Colonic mucosa (tissue), 4 donors: Measurements from ENCODE around the gene EMC9. TPM values are rescaled to one million over a fixed set of nuclear protein-coding genes. Genes with fewer than 3 reads are reported as not detected.

ENCODE experiments used
- DNase-seq: peaks from one replicate; pipeline ENCODE4 v3.0.0-alpha.2; 2020
- H3K27ac ChIP-seq: fragments of 200-600 bp; one replicate; pipeline ENCODE4 v1.8.0; 2021
- H3K27me3 ChIP-seq: fragments of 200-600 bp; one replicate; pipeline ENCODE4 v1.8.0; 2021
- H3K36me3 ChIP-seq: fragments of 200-600 bp; one replicate; pipeline ENCODE4 v1.8.0; 2021
- H3K4me1 ChIP-seq: fragments of 200-600 bp; one replicate; pipeline ENCODE4 v1.8.0; 2021; ENCODE audit warnings: mild to moderate bottlenecking
- H3K4me3 ChIP-seq: fragments of 200-600 bp; one replicate; pipeline ENCODE4 v1.8.0; 2021
- H3K9ac ChIP-seq, 2 donors: one replicate each; pipeline ENCODE4 v1.7.0; 2013; ENCODE audit warnings: control low read depth in 2 of 2, low read depth in 2 of 2, low read length in 2 of 2
- H3K9me3 ChIP-seq: fragments of 200-600 bp; one replicate; pipeline ENCODE4 v1.8.0; 2021
- CTCF ChIP-seq: fragments of 200-600 bp; IDR thresholded peaks from one replicate; pipeline ENCODE4 v1.8.0; 2022; ENCODE audit warnings: antibody characterized with exemption, mild to moderate bottlenecking
- intact Hi-C: fragments of 100-400 bp; cut with DNase I; formaldehyde crosslinking; loops from one replicate; pipeline ENCODE4 v1.14.1; 2022
- total RNA-seq, 2 donors: library from RNA; stranded (reverse); fragmentation: NEBNext Ultra II Directional in 1 of 2; extraction: Animal tissue kit (Norgen Biotek cat#: 25700) in 1 of 2; gene quantifications; one replicate each; pipeline ENCODE4 v1.2.1, GENCODE V29; 2021
- donor health status: healthy.
- donor health status: DM: no; HTN: no; CAD: no.
- donor health status: DM: no; HTN: no; CAD: no.

Gene EMC9
- total RNA-seq, 2 donors from 2014 or later: 21.1 to 49.6 TPM

- Histone ChIP-seq H3K27ac (no peak overlapping the region), H3K36me3 (peaks cover 11% of the 10 kb centered on the region), H3K9me3 (no peaks in the 10 kb centered on the region), H3K4me3 (no peak overlapping the region), H3K27me3 (no peaks in the 10 kb centered on the region), H3K4me1 (no peaks in the 10 kb centered on the region), H3K9ac (no peak overlapping the region)
- no peak for DNase-seq
- TF ChIP-seq CTCF: no peak
- intact Hi-C loops: no loop called here
Measured at GRCh38 chr14:24123424-24124417, 17.7 kb downstream of the EMC9 start.

- H3K4me3 ChIP-seq: no peak overlapping the region
- no peak overlapping the region for H3K27ac ChIP-seq
- H3K27me3 ChIP-seq: no peaks in the 10 kb centered on the region
- H3K9me3 ChIP-seq: no peaks in the 10 kb centered on the region
- DNase-seq: no peak
- TF ChIP-seq CTCF: no peak
- H3K9ac ChIP-seq: no peak overlapping the region
- H3K36me3 ChIP-seq: peaks cover 17% of the 10 kb centered on the region
- intact Hi-C loops: no loop called here
- H3K4me1 ChIP-seq: no peaks in the 10 kb centered on the region
Measured at GRCh38 chr14:24122898-24123297, 18.5 kb downstream of the EMC9 start.

- Histone ChIP-seq H3K4me3 (no peak overlapping the region), H3K27ac (no peak overlapping the region), H3K9ac (no peak overlapping the region), H3K27me3 (no peaks in the 10 kb centered on the region), H3K36me3 (peaks cover 17% of the 10 kb centered on the region), H3K4me1 (no peaks in the 10 kb centered on the region), H3K9me3 (no peaks in the 10 kb centered on the region)
- intact Hi-C loops: no loop called here
- DNase-seq: no peak
- TF ChIP-seq CTCF: no peak
Measured at GRCh38 chr14:24122416-24122815, 19.0 kb downstream of the EMC9 start.

DNA sequence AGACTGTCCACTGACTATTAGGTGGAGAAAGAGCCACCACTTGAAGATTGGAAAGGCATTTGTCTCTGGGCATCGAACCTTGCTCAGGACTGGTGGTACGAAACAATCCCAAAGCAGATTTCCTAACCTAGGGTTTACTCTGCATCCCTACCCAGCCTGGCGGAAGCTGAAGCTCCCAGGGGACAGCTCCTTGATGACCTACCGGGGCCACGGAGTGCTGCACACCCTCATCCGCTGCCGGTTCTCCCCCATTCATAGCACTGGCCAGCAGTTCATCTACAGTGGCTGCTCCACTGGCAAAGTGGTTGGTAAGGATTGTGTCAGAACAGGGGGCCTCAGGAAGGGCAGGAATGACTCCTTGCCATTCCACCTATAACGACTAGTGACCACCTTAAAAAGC is 20.2 kb downstream of the EMC9 start:
- TF ChIP-seq CTCF: no peak
- Histone ChIP-seq H3K9me3 (no peaks in the 10 kb centered on the region), H3K4me1 (peaks cover 3% of the 10 kb centered on the region), H3K4me3 (no peak overlapping the region), H3K36me3 (peaks cover 17% of the 10 kb centered on the region), H3K27ac (no peak overlapping the region), H3K9ac (no peak overlapping the region), H3K27me3 (no peaks in the 10 kb centered on the region)
- DNase-seq: no peak
- intact Hi-C loops: no loop called here

DNA sequence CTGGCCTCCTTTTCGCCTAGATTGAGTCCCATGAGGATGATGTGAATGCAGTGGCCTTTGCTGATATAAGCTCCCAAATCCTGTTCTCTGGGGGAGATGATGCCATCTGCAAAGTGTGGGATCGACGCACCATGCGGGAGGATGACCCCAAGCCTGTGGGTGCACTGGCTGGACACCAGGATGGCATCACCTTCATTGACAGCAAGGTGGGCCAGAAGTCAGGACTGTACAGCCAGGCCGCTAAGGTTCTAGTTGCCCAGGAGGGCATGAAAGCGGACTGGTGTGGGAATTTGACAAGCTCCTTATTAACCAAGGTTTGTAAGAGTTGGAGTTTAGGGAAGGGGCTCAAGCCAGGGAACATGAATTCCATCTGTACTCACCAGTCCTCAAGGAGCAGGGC is 21.7 kb downstream of the EMC9 start:
- no peak for DNase-seq
- intact Hi-C loops: no loop called here

More for the DNA sequence above, 21.7 kb downstream of the EMC9 start:
- no peak overlapping the region for H3K27ac ChIP-seq
- H3K9me3 ChIP-seq: no peaks in the 10 kb centered on the region
- peaks cover 17% of the 10 kb centered on the region for H3K36me3 ChIP-seq
- H3K9ac ChIP-seq: no peak overlapping the region
- H3K27me3 ChIP-seq: no peaks in the 10 kb centered on the region
- H3K4me3 ChIP-seq: no peak overlapping the region
- H3K4me1 ChIP-seq: peaks cover 6% of the 10 kb centered on the region
- no peak for TF ChIP-seq CTCF
